Mesenchymal stem cell (in vitro differentiated cells and primary cell): ENCODE measurements around the gene SLC26A6.

Source experiments
- DNase-seq: peaks from one replicate; pipeline ENCODE4 v3.0.0-alpha.2; 2013
- H2AFZ ChIP-seq: one replicate; pipeline ENCODE4 v1.6.1; 2013; ENCODE audit warnings: low read depth, mild to moderate bottlenecking, control low read depth, inconsistent platforms, low read length, moderate library complexity
- H2AK5ac ChIP-seq: 2 replicates; pipeline ENCODE4 v1.6.1; 2013; ENCODE audit warnings: low read length, moderate library complexity, mild to moderate bottlenecking, inconsistent platforms; ENCODE audit not compliant: severe bottlenecking
- H2BK120ac ChIP-seq: one replicate; pipeline ENCODE4 v1.6.1; 2013; ENCODE audit warnings: low read depth, mild to moderate bottlenecking, inconsistent platforms, low read length, moderate library complexity
- H2BK12ac ChIP-seq, 2 experiments: one replicate each; pipeline ENCODE4 v1.6.1; 2013; ENCODE audit warnings: inconsistent platforms in 2 of 2, low read length in 2 of 2, mild to moderate bottlenecking in 2 of 2, moderate library complexity in 2 of 2, control low read depth in 1 of 2
- H2BK15ac ChIP-seq: one replicate; pipeline ENCODE4 v1.6.1; 2013; ENCODE audit warnings: mild to moderate bottlenecking, low read depth, inconsistent platforms; ENCODE audit not compliant: poor library complexity, severe bottlenecking
- H2BK5ac ChIP-seq: 2 replicates; pipeline ENCODE4 v1.6.1; 2013; ENCODE audit warnings: low read depth, mild to moderate bottlenecking, low read length, control low read depth, inconsistent platforms; ENCODE audit not compliant: poor library complexity, severe bottlenecking
- H3K14ac ChIP-seq, 2 experiments: one replicate each; pipeline ENCODE4 v1.6.1; 2013; ENCODE audit warnings: inconsistent platforms in 2 of 2, low read length in 2 of 2, control low read depth in 1 of 2, mild to moderate bottlenecking in 1 of 2, moderate library complexity in 1 of 2
- H3K18ac ChIP-seq, 2 experiments: one replicate each; pipeline ENCODE4 v1.6.1; 2013; ENCODE audit warnings: inconsistent platforms in 2 of 2, low read length in 2 of 2, control low read depth in 1 of 2, low read depth in 1 of 2, mild to moderate bottlenecking in 1 of 2
- H3K23ac ChIP-seq, 2 experiments: one replicate each; pipeline ENCODE4 v1.6.1; 2013; ENCODE audit warnings: inconsistent platforms in 2 of 2, low read length in 2 of 2, mild to moderate bottlenecking in 2 of 2, moderate library complexity in 2 of 2, control low read depth in 1 of 2
- H3K27ac ChIP-seq: 2 replicates; pipeline ENCODE4 v1.5.1; 2013; ENCODE audit warnings: mild to moderate bottlenecking, moderate library complexity, low read length, control low read depth, inconsistent platforms; ENCODE audit not compliant: poor library complexity, severe bottlenecking
- H3K27me3 ChIP-seq, 2 experiments: 2 replicates each; pipeline versions ENCODE4 v1.6.1 to v1.7.0; 2013; ENCODE audit warnings: low read length in 2 of 2, mild to moderate bottlenecking in 2 of 2, moderate library complexity in 2 of 2, control low read depth in 1 of 2, inconsistent platforms in 1 of 2; ENCODE audit not compliant: control insufficient read depth in 1 of 2, insufficient read depth in 1 of 2
- H3K36me3 ChIP-seq, 2 experiments: 2 replicates each; pipeline versions ENCODE4 v1.6.1 to v1.7.0; 2013; ENCODE audit warnings: low read length in 2 of 2, control low read depth in 1 of 2, inconsistent platforms in 1 of 2, low read depth in 1 of 2, mild to moderate bottlenecking in 1 of 2; ENCODE audit not compliant: insufficient read depth in 2 of 2, control insufficient read depth in 1 of 2
- H3K4ac ChIP-seq, 2 experiments: one replicate each; pipeline ENCODE4 v1.6.1; 2013; ENCODE audit warnings: inconsistent platforms in 2 of 2, low read length in 2 of 2, mild to moderate bottlenecking in 2 of 2, moderate library complexity in 2 of 2, control low read depth in 1 of 2, low read depth in 1 of 2
- H3K4me1 ChIP-seq: 2 replicates; pipeline ENCODE4 v1.6.1; 2013; ENCODE audit warnings: low read depth, low read length, control low read depth; ENCODE audit not compliant: control insufficient read depth, insufficient read depth
- H3K4me2 ChIP-seq: 2 replicates; pipeline ENCODE4 v1.6.1; 2013; ENCODE audit warnings: low read length, mild to moderate bottlenecking, inconsistent platforms; ENCODE audit not compliant: poor library complexity, severe bottlenecking
- H3K4me3 ChIP-seq, 2 experiments: 2 replicates each; pipeline versions ENCODE4 v1.5.1 to v1.7.0; 2013; ENCODE audit warnings: low read length in 2 of 2, mild to moderate bottlenecking in 2 of 2, control low read depth in 1 of 2, low read depth in 1 of 2; ENCODE audit not compliant: insufficient read depth in 1 of 2
- H3K79me1 ChIP-seq: replicated peaks from 2 replicates; pipeline ENCODE4 v1.6.1; 2013; ENCODE audit warnings: mild to moderate bottlenecking, control low read depth, low read length, inconsistent platforms; ENCODE audit not compliant: poor library complexity, severe bottlenecking
- H3K9ac ChIP-seq: 2 replicates; pipeline ENCODE4 v1.7.0; 2013; ENCODE audit warnings: mild to moderate bottlenecking, low read length, moderate library complexity
- H3K9me3 ChIP-seq: 2 replicates; pipeline ENCODE4 v1.7.0; 2013; ENCODE audit warnings: mild to moderate bottlenecking, low read length; ENCODE audit not compliant: control insufficient read depth
- H4K8ac ChIP-seq: one replicate; pipeline ENCODE4 v1.6.1; 2013; ENCODE audit warnings: inconsistent platforms, mild to moderate bottlenecking, low read length, moderate library complexity
- H4K91ac ChIP-seq: one replicate; pipeline ENCODE4 v1.6.1; 2013; ENCODE audit warnings: mild to moderate bottlenecking, low read length, inconsistent platforms
- WGBS: methylation state at CpG from one replicate; pipeline ENCODE4 v1.1.7; 2013; ENCODE audit warnings: mixed read lengths; 5-methylcytosine and 5-hydroxymethylcytosine counted together

SLC26A6 gene

DNA sequence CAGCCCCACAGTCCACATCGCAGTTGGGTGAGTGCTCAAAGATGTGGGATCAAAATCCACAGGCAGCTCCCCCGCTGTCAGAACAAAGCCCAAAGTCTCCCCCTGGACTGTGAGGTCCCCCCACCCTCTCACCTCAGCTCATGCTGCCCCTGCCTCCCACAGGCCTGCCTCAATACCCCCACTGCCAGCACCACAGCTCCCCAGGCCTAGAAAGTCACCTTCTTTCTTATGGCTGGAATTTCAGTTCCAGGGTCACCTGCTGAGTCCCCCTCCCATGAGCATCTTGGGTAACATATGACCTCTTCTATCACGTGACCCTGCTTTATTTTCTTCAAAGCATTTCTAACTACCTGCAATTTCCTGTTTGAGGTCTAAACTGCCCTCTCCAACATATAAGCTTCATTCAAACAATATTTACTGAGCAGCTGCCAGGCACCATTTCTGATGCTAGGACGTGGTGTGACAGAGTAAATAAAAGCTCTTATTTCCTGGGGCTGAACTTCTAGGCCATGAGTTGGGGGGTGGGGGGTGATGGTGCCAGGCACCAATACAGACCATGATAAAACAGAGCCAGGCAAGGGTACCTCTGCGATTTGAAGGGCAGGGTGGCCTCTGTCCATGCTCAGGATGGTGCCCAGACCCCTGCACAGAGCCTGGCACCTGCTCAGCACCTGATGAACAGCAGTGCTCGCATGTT, 11.3 kb downstream of the SLC26A6 start:
- Histone ChIP-seq H2BK5ac (no peak overlapping the region), H3K27me3 (no peaks in the 10 kb centered on the region), H3K4me3 (no peak overlapping the region), H3K18ac (no peak overlapping the region), H2BK120ac (no peak overlapping the region), H3K36me3 (peaks cover 37 to 74% of the 10 kb centered on the region in 2 experiments), H3K27ac (no peak overlapping the region), H3K14ac (no peak overlapping the region), H4K8ac (no peak overlapping the region), H2AK5ac (no peak overlapping the region), H3K79me1 (peaks cover 4% of the 10 kb centered on the region), H2AFZ (no peak overlapping the region), H2BK15ac (no peak overlapping the region), H3K4me1 (peaks cover 3% of the 10 kb centered on the region), H3K9ac (no peak overlapping the region), H3K4ac (no peak overlapping the region), H3K4me2 (no peak overlapping the region), H3K9me3 (peaks cover 2% of the 10 kb centered on the region), H3K23ac (no peak overlapping the region), H4K91ac (no peak overlapping the region), H2BK12ac (no peak overlapping the region)
- DNase-seq: no peak
- WGBS: 88% methylated on average over 6 of the region's 6 CpGs

DNA sequence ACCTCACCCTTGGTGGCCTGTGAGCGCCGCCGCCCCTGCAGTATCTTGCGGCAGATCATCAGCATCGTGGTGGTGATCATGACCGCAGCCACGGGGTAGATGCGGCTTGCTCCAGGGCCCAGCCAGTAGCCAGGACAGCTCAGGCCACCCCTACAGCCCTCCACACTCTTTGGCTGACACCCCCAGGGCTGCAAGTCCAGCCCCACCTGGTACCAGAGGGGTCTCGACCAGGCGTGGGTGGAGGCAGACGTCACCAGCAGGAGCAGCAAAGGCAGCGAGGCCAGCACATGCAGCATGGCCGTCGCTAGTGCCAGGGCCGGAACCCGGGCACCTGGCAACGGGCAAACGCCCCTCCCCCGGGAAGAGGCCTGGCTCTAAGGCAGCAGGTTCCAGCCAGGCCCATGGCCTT, 13.8 kb downstream of the SLC26A6 start, which contains the start of gene TMEM89:
TSS of gene TMEM89 (minus strand) at position 309 of the 409 bp plus-strand sequence. CDS start at position 296, 13 bp downstream.
- no peak within 1 kb of the TSS for H2BK12ac ChIP-seq
- no peak within 1 kb of the TSS for H3K4ac ChIP-seq
- H2AK5ac ChIP-seq: no peak within 1 kb of the TSS
- WGBS: 93% methylated on average over 19 of the region's 19 CpGs
- no peak within 1 kb of the TSS for H3K4me2 ChIP-seq
- H3K4me3 ChIP-seq: no peak within 1 kb of the TSS
- H3K14ac ChIP-seq: no peak within 1 kb of the TSS
- H3K23ac ChIP-seq: no peak within 1 kb of the TSS
- H3K27ac ChIP-seq: no peak within 1 kb of the TSS
- H3K9me3 ChIP-seq: peaks cover 22% of the 10 kb centered on the region
- H2BK5ac ChIP-seq: no peak within 1 kb of the TSS
- no peak within 1 kb of the TSS for H2AFZ ChIP-seq
- no peaks in the 10 kb centered on the region for H3K79me1 ChIP-seq
- H3K18ac ChIP-seq: no peak within 1 kb of the TSS
- H4K8ac ChIP-seq: peak within 1 kb of the TSS; percentile 47
- no peak within 1 kb of the TSS for H2BK15ac ChIP-seq
- H3K27me3 ChIP-seq: no peaks in the 10 kb centered on the region
- no peak within 1 kb of the TSS for H2BK120ac ChIP-seq
- H3K9ac ChIP-seq: no peak within 1 kb of the TSS
- no peak for DNase-seq
- peaks cover 14 to 49% of the 10 kb centered on the region in 2 experiments for H3K36me3 ChIP-seq
- H3K4me1 ChIP-seq: peaks cover 3% of the 10 kb centered on the region
- peak within 1 kb of the TSS; percentile 65 for H4K91ac ChIP-seq

DNA sequence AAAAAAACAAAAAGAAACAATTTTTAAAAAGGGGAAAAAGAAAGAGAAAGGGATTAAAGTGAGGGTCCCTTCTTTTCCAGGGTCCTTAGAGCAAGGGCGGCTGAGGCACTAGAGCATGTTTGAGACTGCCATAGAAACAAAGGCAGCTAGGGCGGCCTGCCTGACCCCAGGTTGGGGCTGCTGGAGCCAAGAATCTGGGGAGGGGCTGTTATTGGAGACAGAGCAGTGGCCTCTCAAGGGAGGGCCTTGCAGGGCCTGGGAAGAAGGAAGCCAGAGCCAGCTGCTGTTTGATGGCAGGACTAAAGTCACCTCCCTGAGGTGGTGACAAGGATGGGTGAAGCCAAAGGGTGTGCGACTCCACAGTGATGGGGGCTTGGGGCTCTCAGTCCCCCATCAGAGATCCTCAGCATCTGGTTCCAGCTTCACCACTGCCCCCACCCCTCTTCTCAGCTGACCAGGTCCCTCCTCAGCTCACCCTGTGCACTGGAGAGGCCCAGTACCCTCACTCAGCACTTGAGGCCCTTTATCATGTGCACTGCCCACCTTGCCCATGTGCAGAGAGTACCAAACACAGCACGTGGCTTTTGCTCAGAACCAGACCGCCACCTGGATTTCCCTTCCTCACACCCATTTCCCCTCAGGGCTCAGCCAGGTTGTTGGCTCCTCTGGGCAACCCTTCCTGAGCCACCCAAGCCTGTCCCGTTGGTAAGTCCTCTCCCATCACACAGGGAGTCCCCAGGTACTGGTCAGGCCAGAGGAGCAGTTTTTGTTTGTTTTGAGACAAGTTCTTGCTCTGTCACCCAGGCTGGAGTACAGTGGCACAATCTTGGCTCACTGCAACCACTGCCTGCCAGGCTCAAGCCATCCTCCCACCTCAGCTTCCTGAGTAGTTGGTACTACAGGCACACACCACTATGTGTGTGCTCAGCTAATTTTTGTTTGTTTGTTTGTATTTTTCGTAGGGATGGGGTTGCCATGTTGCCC, 15.4 kb downstream of the SLC26A6 start:
- Histone ChIP-seq H3K79me1 (no peaks in the 10 kb centered on the region), H2BK12ac (no peak overlapping the region), H3K27ac (no peak overlapping the region), H4K8ac (no peak overlapping the region), H3K9me3 (peaks cover 22% of the 10 kb centered on the region), H3K18ac (peak overlapping the region in 1 of 2 experiments; percentile 23), H3K27me3 (no peaks in the 10 kb centered on the region), H4K91ac (no peak overlapping the region), H3K4me1 (peaks cover 3% of the 10 kb centered on the region), H3K14ac (no peak overlapping the region), H2BK120ac (peak overlapping the region; percentile 67), H3K23ac (no peak overlapping the region), H3K4ac (no peak overlapping the region), H3K4me3 (no peak overlapping the region), H2AK5ac (no peak overlapping the region), H3K9ac (no peak overlapping the region), H3K4me2 (no peak overlapping the region), H3K36me3 (peaks cover 0 to 33% of the 10 kb centered on the region in 2 experiments), H2AFZ (no peak overlapping the region), H2BK15ac (no peak overlapping the region), H2BK5ac (no peak overlapping the region)
- WGBS: 95% methylated on average over 7 of the region's 7 CpGs
- no peak for DNase-seq

- no peaks in the 10 kb centered on the region for H3K79me1 ChIP-seq
- no peak overlapping the region for H3K14ac ChIP-seq
- H2AK5ac ChIP-seq: no peak overlapping the region
- no peak overlapping the region for H2AFZ ChIP-seq
- 96% methylated on average over 4 of the region's 4 CpGs for WGBS
- no peak overlapping the region for H3K23ac ChIP-seq
- H3K4me2 ChIP-seq: no peak overlapping the region
- H3K36me3 ChIP-seq: peaks cover 0 to 21% of the 10 kb centered on the region in 2 experiments
- no peak overlapping the region for H4K8ac ChIP-seq
- H3K4me1 ChIP-seq: peaks cover 4% of the 10 kb centered on the region
- no peak overlapping the region for H3K4ac ChIP-seq
- no peak overlapping the region for H4K91ac ChIP-seq
- no peak for DNase-seq
- H3K27ac ChIP-seq: no peak overlapping the region
- no peak overlapping the region for H3K4me3 ChIP-seq
- H2BK5ac ChIP-seq: no peak overlapping the region
- H2BK15ac ChIP-seq: no peak overlapping the region
- H2BK120ac ChIP-seq: no peak overlapping the region
- no peak overlapping the region for H2BK12ac ChIP-seq
- H3K9me3 ChIP-seq: peaks cover 22% of the 10 kb centered on the region
- H3K18ac ChIP-seq: no peak overlapping the region
- H3K9ac ChIP-seq: no peak overlapping the region
- H3K27me3 ChIP-seq: no peaks in the 10 kb centered on the region
Observed at GRCh38 chr3:48617559-48617958, 17.7 kb downstream of the SLC26A6 start.
